Epithelial cell of prostate (primary cell): ENCODE data around the gene SFSWAP.
"Not testable (repeated sequence)": the region's sequence is repeated elsewhere in the genome, so short reads cannot be mapped to it uniquely, and the experiment has no call there.

Experiments
- DNase-seq: peaks from one replicate; pipeline ENCODE4 v3.0.0-alpha.2; 2011; ENCODE audit warnings: low read depth, low spot score
- H3K27ac ChIP-seq: fragments of 450-650 bp; 2 replicates; pipeline ENCODE4 v1.5.1; 2017; ENCODE audit warnings: mild to moderate bottlenecking

SFSWAP gene

GRCh38 chr12:131753757-131754156, 42.9 kb downstream of the SFSWAP start:
- DNase-seq, result no peak
- no peak overlapping the region for H3K27ac ChIP-seq

GRCh38 chr12:131754184-131754583, 43.3 kb downstream of the SFSWAP start:
- no peak overlapping the region for H3K27ac ChIP-seq
- DNase-seq, result no peak

GRCh38 chr12:131755305-131756113, 44.6 kb downstream of the SFSWAP start:
- no peak overlapping the region for H3K27ac ChIP-seq
- DNase-seq, result no peak

GRCh38 chr12:131756441-131756840, 45.6 kb downstream of the SFSWAP start:
- DNase-seq, result no peak
- H3K27ac ChIP-seq, result no peak overlapping the region

- no peak for DNase-seq
- H3K27ac ChIP-seq, result no peak overlapping the region
These were observed 46.2 kb downstream of the SFSWAP start for GRCh38 chr12:131757111-131757510.

- DNase-seq, result no peak
- no peak overlapping the region for H3K27ac ChIP-seq
These were observed 47.3 kb downstream of the SFSWAP start for GRCh38 chr12:131758016-131758739.

- DNase-seq, result no peak
- no peak overlapping the region for H3K27ac ChIP-seq
These were observed 48.3 kb downstream of the SFSWAP start for GRCh38 chr12:131759176-131759575.

GRCh38 chr12:131761638-131762037, 50.7 kb downstream of the SFSWAP start:
- H3K27ac ChIP-seq, result no peak overlapping the region
- DNase-seq, result no peak

GRCh38 chr12:131764738-131765137, 53.8 kb downstream of the SFSWAP start:
- no peak for DNase-seq
- H3K27ac ChIP-seq, result no peak overlapping the region

GRCh38 chr12:131765961-131766360, 55.1 kb downstream of the SFSWAP start:
- no peak for DNase-seq
- H3K27ac ChIP-seq, result no peak overlapping the region

GRCh38 chr12:131766382-131767107, 55.7 kb downstream of the SFSWAP start:
- DNase-seq, result no peak
- H3K27ac ChIP-seq, result no peak overlapping the region

- DNase-seq, result no peak
- no peak overlapping the region for H3K27ac ChIP-seq
These were observed 59.2 kb downstream of the SFSWAP start for GRCh38 chr12:131770120-131770519.

GRCh38 chr12:131771965-131772364, 61.1 kb downstream of the SFSWAP start:
- no peak for DNase-seq
- H3K27ac ChIP-seq, result no peak overlapping the region

GRCh38 chr12:131773582-131774221, 62.8 kb downstream of the SFSWAP start:
- no peak for DNase-seq
- no peak overlapping the region for H3K27ac ChIP-seq

GRCh38 chr12:131774576-131775391, 63.9 kb downstream of the SFSWAP start:
- DNase-seq, result no peak
- peak overlapping the region; percentile 76 for H3K27ac ChIP-seq

- H3K27ac ChIP-seq, result peak overlapping the region; percentile 76
- DNase-seq, result peak; percentile 16
These were observed 64.7 kb downstream of the SFSWAP start for GRCh38 chr12:131775392-131776236.

- no peak for DNase-seq
- H3K27ac ChIP-seq, result peak overlapping the region; percentile 76
These were observed 65.5 kb downstream of the SFSWAP start for GRCh38 chr12:131776237-131776889.

- H3K27ac ChIP-seq, result peak overlapping the region; percentile 76
- DNase-seq, result not testable (repeated sequence)
These were observed 66.4 kb downstream of the SFSWAP start for GRCh38 chr12:131777269-131777668.
